ENCODE results near the gene RNF222.

Gene RNF222, protein sequence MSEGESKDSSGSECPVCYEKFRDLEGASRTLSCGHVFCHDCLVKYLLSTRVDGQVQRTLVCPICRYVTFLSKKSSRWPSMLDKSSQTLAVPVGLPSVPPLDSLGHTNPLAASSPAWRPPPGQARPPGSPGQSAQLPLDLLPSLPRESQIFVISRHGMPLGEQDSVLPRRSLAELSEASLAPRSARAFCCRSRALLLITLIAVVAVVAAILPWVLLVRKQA

DNA sequence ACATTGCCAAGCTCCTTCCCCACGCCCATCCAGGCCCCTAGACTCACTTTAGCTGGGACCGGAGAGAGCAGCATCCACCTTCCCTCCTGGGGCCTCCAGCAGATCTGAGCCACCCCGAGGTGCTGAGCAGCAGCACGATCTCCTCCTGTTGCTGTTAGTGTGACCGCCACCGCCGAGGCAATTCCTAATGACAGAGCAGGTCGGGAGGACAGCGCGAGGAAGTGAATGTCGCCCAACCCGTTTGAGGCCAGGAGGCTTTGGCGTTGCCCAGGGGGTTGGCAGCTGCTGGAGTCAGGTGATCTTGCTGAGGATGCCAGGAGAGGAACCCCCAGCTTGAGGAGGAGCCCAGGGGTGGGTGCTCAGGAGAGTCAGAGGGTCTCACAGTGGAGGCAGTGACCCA is at the start of gene RNF222:
Gene RNF222, minus strand, starts transcription at position 192 of the 400 bp plus-strand sequence. CDS start 4,366 bp downstream, outside the sequence.
- DNase-seq, result no peak

DNA sequence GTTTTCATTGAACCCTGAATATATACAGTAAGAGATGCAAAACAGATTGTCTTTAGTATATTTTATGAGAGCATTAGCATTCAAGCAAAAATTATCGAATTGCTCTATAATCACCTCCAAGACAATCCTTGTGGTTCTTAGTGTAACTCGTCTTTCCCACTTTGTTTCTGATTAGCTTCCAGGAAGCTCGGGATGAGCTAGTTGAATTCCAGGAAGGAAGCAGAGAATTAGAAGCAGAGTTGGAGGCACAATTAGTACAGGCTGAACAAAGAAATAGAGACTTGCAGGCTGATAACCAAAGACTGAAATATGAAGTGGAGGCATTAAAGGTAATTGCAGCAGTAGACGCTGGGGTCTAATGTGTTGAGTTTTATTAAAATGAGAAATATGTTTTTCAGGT is 47.9 kb upstream of the RNF222 start:
- DNase-seq, result no peak

DNA sequence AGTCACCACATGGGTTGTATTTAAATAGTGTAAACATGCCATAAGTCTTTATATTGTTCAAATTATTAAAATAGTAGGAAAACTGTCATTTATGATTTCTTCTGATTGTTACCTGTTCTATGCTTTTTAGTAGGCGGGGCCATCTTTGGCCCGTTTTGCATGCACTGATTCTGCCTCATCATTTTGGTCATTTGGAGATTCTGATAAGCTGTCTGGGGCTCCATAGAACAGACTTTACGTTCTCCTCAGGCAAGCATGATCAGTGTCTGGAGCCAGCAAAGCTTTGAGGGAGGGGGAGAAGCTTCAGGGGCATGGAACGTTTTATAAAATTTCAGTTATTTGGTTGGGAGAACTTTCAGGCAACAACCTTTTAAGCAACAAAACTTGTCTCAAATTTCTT is 46.9 kb upstream of the RNF222 start:
- no peak for DNase-seq

DNA sequence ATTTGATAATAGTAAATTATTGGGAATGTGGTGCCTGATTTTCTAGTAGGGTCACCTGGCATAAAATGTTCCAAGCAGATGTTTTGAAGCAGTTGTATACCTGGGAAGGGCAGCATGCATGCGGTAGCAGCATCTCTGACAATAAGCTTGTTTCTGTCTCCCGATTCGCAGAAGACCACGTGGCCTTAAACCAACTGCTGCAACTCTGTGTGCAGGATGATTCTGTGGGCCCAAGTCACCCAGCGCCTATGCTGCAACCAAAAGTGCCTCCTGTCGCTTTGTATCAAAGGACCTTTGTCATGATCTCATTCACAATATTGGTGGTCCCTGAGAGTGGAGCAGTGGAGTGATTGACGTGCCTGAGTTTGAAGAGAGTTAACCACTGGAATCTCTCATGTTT is 46.1 kb upstream of the RNF222 start:
- DNase-seq, result no peak

DNA sequence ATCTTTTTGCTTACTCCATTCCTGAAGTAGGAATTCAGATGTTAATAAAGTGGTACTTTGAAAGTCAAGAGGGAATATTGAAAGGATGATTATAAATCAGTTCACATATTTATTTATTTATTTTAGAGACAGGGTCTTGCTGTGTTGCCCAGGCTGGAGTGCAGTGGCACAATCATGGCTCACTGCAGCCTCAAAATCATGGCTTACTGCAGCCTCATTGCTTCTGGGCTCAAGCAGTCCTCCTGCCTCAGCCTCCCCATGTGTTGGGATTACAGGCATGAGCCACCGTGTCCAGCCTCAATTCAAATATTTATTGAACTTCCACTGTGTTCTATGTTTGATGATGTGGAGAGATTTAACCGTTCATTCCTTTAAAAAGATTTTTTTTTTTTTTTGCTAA is 44.7 kb upstream of the RNF222 start:
- DNase-seq, result no peak

DNA sequence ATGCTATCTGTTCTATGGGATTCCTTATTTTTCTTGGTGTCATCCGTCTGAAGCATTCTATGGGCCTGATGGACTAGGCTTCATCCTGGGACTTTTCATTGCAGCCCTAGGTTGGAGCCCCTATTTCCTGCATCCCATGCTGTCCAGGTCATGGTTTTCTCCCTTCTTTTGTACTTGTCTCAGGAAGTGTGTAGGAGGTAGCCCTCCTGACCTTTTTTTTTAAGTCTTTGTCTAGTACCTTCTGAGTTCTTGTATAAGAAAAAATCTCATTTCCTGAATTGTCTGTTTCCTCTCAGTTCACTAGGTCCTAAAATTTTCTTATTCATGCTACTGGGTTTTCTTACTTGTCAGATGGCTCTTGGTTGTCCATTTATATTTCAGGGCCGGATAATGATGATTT is 44.1 kb upstream of the RNF222 start:
- DNase-seq, result no peak

DNA sequence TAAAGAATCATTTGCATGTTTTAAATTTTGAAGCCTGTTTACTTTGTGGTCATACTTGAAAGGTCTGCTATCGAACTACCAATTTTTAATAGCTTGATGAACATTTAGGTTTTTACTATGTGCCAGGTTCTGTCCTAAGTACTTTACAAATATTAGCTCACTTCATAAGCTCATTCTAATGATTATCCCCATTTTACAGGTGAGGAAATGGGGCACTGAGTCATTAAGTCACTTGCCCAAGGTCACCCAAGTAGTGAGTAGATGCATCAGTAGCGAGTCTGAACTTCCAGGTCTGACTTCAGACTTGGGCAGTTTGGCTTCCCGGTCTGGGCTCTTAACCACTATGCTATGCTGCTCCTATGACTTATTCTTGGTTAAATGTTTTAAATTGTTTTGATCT is 42.1 kb upstream of the RNF222 start:
- no peak for DNase-seq

DNA sequence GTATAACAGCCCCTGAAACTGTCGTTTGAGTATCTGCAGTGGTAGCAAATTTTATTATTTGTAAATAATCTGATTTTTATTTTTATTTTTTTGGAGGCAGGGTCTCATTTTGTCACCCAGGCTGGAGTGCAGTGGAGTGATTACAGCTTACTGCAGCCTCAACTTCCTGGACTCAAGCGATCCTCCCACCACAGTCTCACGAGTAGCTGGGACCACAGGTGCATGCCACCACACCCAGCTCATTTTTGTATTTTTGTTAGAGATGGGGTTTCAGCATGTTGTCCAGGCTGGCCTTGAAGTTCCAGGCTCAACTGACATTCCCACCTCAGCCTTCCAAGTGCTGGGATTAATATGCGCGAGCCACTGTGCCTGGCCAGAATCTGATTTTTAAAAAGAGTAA is 40.8 kb upstream of the RNF222 start:
- no peak for DNase-seq

DNA sequence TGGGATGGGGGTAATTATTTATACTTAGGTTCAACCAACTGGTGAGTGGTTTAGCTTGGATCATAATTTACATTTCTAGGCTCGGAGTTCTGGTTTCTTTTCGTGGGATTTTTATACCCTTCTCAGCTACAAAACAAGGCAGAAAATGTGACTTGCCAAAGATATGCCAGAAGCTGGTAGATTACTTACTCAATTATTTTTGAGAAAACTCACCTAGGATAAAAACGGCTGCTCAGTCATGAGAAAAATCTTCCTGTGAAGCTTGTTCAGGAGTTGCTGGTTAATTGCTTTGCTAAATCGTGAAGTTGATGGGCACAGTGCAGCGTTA is 39.2 kb upstream of the RNF222 start:
- DNase-seq, result no peak

DNA sequence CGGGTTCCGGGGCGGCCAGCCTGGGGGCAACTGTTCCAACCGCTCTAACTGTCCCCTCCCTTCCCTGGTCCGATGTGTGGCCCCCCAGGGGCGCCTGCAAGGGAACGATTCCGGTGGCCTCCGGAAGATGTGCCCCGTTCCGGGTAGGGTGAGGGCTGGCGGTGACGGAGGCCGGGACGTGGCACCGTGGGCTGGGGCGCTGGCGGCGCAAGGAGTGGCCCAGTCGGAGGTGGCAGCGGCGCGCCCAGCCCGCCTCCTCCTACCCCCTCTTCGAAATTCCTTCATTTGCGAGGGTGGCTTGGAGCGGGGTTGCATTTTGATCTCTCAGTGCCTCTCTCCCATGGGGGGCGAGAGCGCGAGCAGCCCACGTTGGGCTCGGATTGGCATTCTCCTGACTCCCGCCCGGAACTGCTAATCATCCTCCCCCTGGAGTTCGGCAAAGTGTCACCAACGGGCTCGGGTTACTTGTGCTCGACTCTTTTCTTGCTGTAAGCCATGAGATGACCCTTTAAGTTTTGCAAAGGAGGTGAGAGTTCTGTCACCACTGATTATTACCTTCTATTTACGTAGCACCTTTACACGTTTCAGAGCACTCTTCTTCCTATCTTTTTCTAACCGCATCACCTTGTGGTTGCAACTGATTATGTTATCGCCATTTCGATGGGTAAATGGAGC is 38.7 kb upstream of the RNF222 start:
- peak; percentile 38 for DNase-seq

DNA sequence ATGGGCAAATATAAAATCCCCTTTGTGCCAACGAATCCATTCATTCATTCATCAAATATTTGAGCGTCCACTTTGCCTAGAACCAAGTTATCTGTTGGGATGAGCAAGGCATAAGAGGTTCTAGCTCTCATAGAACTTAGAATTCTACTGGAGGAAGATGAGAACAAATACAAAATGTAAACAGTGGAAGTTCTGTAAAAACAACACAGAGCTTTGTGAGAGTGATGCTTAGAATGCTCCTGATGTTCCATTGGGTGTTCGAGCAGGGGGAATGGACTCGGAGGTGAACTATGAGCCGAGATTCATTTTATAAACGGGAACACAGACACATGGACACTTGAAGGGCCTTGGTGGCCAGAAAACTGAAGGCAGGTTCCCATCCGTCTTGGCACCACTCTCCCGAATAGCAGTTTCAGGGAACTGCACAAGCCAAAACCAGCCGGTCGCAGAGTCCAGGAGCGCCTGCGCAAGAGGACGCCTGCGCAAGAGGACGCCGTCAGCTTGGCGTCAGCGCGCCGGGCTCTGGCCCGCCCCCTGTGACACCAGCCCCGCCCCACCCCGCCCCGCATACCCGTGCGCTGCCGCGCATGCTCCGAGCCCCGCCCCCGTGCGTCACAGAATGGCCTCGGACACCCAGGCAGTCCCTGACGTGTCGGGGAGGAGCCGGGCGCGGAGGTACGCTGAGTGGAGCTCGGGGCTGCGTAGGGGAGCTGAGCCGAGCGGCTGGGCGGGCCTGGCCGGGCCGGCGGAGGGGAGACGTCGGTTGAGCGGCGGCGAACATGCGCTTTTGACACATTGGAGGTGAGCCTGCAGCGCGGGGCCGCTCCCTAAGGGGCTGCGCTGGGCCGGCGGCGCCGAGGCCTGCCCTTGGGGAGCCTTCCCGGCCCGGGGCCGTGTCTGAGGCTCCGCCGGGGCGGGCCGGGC is 37.9 kb upstream of the RNF222 start, which contains the start of gene NDEL1:
Gene NDEL1, plus strand, starts transcription at position 640 of the 924 bp plus-strand sequence. CDS start 8,388 bp downstream, outside the sequence.
- DNase-seq, result peak; percentile 99

DNA sequence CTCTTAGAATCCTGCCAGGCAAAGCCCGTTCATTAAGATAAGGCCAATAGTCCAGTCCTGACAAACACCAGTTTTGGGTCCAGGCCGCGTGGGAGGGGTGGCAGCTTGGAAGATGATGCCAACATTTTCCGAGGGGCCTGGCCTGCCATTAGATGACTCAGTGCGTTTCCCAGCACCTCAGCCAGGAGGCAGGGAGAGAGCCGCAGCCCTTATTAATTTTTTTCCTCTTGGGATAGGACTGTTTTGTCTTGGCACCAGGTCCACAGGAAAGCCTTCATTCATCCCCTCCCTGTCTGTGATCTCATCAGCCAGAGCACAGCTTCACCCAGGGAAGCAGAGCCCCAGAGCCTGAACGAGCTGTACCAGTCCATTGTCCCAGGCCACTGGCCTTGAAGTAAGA is 33.3 kb upstream of the RNF222 start:
- no peak for DNase-seq

DNA sequence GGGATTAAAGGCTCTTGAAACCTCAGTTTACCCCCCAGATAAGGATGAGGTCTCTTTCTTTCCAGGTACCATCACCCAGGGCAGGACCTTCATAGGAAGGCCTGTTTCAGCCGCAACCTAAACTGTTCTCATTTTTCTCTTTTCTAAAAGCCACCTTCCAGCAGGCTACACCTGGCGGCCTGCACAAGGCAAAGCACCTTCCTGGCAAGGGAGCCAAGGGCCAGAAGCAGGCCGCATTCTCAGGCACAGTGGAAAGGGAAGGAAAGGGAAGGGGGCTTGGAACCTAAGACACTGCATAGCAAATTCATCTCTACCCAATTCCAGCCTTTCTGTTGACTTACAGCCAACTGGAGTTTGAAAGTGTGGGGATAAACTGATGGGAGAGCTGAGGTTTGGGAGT is 29.2 kb upstream of the RNF222 start:
- DNase-seq, result no peak

DNA sequence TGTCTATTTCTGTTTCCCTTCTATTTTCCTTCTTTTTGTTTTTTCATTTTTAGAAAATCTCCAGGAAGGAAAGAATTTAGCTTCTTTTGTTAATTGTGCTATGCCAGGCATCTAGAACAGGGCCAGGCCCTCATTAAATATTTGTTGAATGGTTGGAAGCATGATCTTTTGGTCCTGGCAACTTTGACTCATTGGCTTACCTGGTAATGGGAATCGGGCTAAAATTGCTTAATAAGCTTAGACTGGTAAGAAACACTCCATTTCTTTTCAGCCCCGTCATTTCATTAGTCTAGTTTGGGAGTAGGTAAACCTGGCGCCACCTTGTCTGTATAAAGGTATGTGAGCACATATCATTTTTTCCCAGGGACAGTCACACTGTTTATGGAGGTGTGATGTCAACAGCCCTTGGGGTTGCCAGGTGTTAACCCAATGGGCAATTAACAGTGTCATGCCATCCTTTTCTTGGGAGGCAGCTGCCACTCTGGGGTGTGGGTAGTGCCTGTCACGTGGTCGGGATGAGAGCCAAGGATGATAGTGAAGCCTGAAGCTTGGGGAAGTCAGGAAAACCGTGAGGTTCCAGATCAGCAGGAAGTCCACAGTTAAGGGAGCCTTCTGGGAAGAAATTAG is 28.6 kb upstream of the RNF222 start:
- no peak for DNase-seq

DNA sequence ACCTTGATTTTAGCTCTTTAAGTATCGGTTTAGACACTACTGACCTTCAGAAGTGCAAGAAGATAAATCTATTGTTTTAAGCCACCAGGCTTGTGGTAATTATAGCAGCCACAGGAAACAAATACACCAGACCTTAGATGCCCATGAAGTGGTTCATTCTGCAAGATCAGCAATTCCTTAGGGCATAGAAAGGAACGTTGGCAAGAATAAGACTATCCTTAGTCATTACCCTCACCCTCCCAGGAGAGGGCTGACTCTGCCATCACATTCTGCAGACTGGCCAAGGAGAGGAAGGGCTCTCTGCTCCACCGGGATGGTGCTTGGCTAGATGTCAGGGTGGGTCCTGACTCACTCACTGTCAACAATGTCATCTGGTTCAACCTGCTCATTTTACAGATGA is 23.9 kb upstream of the RNF222 start:
- DNase-seq, result no peak

DNA sequence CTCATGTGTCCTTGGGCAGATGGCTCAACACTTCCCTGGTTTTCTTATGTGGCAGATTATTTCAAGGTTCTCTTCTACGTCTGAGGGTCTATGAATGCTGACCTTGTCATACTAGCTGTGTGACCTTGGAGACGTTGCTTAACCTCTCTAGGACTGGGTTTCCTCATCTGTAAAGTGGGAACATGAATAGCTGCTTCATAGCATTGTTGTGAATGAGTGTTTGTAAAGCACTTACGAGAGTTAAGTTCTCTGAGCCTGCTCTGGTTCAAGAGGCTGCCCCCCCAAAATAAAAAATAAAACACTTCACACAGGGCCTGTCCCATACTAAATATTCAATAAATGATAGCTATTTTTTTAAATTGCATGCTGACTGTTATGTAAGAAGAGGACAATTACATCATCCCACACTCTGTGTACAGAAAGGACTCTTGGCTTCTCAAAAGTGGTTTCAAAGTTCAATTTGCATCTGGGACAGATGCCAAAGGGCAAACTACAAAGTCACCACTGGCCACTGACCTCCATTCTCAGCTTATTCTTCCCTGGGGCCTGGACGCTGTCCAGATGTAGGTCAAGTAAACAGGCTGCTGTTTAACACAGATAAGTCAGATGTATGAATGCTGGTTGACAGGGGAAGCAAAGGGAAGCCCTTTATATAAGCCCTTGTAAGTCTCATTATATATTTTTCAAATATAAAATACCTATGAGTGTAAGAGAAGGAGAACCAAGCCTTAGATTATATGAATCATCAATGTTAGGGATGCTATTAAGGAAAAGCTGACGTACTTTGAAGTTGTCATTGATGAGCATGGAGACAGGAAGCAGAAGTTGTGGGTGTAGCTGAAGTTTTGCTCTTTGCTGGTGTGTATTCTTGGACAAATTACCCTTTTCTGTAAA is 22.7 kb upstream of the RNF222 start:
- no peak for DNase-seq

DNA sequence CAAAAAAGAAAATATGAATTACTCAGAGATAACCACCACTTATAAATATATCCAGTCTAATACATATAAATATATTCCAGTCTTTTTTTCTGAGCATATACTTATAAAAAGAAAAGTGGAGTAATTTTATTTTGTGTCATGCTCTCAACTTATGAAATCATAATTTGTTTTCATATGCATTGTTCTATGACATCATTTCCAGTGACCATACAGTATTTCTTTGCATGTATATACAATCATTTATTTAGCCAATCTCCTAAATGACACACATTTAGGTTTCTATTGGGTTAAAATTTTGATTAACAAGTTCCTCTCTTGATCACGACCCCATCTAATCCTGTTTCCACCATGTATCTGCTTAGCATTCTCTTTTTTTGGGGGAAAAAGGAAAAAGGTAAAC is 21.7 kb upstream of the RNF222 start:
- no peak for DNase-seq

DNA sequence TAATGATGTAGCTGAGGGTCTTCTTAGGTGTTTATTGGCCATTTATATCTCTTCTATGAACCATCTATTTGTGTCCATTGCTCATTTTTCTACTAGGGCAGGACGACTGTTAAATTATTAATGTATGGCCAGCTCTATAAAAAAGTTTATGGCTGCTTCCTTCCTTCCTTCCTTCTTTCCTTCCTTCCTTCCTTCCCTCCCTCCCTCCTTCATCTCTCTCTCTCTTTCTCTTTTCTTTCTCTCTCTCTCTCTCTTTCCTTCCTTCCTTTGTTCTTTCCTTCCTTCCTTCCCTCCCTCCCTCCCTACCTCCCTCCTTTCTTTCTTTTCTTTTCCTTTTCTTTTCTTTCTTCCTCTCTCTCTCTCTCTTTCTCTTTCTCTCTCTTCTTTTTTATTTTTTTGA is 20.8 kb upstream of the RNF222 start:
- no peak for DNase-seq

DNA sequence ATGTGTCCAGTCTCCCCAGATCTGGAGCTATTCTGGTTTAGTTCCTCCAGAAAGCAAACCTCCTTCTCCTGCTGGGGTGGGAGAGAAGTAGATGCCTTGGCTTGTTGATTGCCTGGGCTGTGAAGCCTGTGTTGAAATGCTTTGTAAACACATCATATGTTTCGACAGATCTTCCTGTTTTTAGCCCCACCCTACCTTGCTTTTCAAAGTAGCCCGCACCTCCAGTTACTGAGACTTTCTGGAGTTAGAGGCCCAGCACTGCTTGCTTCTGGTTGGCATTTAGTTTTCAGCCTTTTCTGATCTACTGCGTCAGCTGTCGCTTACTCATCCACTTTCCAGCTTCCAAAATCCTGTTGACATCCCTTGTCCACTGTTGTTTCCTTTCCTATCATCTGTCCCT is 20.2 kb upstream of the RNF222 start:
- no peak for DNase-seq

DNA sequence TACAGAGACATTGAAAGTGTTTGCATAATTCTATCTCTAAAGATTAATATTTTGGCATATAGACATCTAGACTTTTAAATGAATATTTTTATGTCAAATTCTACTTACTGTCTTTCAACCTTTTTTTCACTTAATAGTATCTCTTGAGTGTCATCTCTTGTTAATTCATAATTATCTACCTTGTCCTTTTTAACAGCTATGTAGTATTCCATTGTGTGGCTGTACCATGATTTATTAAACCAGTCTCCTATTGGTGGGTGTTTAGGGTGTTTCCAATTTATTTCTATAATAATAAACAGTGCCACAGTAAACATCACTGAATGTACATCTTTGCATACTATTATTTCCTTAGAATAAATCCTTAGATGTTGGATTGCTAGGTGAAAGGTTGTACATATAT is 16.3 kb upstream of the RNF222 start:
- DNase-seq, result no peak

DNA sequence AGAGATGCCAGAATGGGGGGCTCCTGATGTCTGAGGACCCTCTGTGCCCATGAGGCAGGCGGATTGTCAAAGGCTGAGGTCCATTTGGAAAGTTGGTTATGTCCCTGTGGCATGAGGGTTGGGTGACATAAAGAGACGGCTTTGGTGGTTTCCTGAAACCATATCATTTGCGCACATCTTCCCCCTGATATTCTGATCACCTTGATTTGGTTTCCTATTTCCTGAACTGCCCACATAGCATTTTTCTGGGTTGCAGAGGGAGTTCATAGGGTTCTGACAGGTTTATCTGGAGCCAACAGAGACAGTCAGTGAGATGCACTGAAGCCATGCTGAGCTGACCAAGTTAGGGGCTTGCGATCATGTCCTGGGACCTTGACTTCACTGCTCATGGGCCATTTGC is 15.7 kb upstream of the RNF222 start:
- no peak for DNase-seq

DNA sequence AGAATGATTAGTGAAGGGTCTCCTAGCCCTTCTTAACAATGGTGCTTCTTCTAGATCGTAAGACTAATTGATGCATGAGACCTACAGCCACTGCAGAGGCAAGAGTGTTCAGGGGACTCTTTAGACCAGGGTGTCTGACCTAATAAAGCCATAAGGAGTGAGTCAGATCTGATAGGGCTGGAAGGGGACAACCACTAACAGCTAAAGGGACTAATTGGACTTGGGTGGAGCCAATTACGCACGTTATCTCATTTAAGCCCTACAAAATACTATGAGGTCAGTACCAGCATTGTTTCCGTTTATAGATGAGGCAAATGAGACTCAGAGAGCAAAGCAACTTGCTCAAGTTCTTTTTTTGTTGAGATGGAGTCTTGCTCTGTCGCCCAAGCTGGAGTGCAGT is 14.5 kb upstream of the RNF222 start:
- DNase-seq, result no peak

DNA sequence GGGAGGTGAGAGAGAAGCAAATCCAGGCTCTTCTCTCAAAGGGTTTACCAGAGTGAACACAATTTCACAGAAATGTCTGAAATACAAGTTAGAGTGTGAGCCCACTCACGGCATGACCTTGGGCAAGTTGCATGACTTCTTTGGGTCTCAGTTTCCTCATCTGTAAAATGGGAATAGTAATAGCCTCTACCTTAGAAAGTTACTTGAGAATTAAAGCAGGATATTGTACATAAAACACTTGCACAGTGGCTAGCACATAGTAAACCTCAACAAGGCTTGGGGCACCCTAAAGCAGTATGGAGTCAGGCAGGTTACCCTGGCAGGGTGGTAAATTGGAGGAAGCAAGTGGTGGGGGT is 13.2 kb upstream of the RNF222 start:
- no peak for DNase-seq
